ENCODE measurements around the gene NDEL1. TPM values are rescaled to one million over a fixed set of nuclear protein-coding genes. Genes with fewer than 3 reads are reported as not detected.

NDEL1 gene
- total and polyA plus RNA-seq, 4 donors = 15.3 to 52.3 (median 35.4) TPM

DNA sequence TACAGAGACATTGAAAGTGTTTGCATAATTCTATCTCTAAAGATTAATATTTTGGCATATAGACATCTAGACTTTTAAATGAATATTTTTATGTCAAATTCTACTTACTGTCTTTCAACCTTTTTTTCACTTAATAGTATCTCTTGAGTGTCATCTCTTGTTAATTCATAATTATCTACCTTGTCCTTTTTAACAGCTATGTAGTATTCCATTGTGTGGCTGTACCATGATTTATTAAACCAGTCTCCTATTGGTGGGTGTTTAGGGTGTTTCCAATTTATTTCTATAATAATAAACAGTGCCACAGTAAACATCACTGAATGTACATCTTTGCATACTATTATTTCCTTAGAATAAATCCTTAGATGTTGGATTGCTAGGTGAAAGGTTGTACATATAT is 21.7 kb upstream of the NDEL1 start:
- H3K27ac ChIP-seq (ENCODE audit: low read depth in 1 of 2, low read length in 2 of 2) = no peak overlapping the region

DNA sequence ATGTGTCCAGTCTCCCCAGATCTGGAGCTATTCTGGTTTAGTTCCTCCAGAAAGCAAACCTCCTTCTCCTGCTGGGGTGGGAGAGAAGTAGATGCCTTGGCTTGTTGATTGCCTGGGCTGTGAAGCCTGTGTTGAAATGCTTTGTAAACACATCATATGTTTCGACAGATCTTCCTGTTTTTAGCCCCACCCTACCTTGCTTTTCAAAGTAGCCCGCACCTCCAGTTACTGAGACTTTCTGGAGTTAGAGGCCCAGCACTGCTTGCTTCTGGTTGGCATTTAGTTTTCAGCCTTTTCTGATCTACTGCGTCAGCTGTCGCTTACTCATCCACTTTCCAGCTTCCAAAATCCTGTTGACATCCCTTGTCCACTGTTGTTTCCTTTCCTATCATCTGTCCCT is 17.9 kb upstream of the NDEL1 start:
- no peak for DNase-seq (ENCODE audit: low spot score)
- 45% methylated on average over 4 of the region's 4 CpGs for WGBS

More for the DNA sequence above, 21.7 kb upstream of the NDEL1 start:
- H3K9ac ChIP-seq (ENCODE audit: low read depth in 1 of 2, low read length in 2 of 2) = no peak overlapping the region
- H3K36me3 ChIP-seq (ENCODE audit: control insufficient read depth in 4 of 4, insufficient read depth in 3 of 4, low read depth in 1 of 4, low read length in 3 of 4) = no peaks in the 10 kb centered on the region
- H3K27me3 ChIP-seq (ENCODE audit: control insufficient read depth in 4 of 4, insufficient read depth in 4 of 4, low read length in 3 of 4) = no peaks in the 10 kb centered on the region
- TF ChIP-seq JUND (IDR thresholded peaks at IDR 0.05) = no peak
- no peak for TF ChIP-seq FOXA2 (IDR thresholded peaks at IDR 0.05)
- no peak for TF ChIP-seq YY1 (IDR thresholded peaks at IDR 0.05)
- no peak for TF ChIP-seq NR2F2 (IDR thresholded peaks at IDR 0.05)
- TF ChIP-seq RAD21 (IDR thresholded peaks at IDR 0.05) = no peak
- TF ChIP-seq, protein P1, sequence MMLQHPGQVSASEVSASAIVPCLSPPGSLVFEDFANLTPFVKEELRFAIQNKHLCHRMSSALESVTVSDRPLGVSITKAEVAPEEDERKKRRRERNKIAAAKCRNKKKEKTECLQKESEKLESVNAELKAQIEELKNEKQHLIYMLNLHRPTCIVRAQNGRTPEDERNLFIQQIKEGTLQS (IDR thresholded peaks at IDR 0.05) = no peak
- TF ChIP-seq, protein P2, sequence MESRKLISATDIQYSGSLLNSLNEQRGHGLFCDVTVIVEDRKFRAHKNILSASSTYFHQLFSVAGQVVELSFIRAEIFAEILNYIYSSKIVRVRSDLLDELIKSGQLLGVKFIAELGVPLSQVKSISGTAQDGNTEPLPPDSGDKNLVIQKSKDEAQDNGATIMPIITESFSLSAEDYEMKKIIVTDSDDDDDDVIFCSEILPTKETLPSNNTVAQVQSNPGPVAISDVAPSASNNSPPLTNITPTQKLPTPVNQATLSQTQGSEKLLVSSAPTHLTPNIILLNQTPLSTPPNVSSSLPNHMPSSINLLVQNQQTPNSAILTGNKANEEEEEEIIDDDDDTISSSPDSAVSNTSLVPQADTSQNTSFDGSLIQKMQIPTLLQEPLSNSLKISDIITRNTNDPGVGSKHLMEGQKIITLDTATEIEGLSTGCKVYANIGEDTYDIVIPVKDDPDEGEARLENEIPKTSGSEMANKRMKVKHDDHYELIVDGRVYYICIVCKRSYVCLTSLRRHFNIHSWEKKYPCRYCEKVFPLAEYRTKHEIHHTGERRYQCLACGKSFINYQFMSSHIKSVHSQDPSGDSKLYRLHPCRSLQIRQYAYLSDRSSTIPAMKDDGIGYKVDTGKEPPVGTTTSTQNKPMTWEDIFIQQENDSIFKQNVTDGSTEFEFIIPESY (IDR thresholded peaks at IDR 0.05) = no peak
- TF ChIP-seq, protein P3, sequence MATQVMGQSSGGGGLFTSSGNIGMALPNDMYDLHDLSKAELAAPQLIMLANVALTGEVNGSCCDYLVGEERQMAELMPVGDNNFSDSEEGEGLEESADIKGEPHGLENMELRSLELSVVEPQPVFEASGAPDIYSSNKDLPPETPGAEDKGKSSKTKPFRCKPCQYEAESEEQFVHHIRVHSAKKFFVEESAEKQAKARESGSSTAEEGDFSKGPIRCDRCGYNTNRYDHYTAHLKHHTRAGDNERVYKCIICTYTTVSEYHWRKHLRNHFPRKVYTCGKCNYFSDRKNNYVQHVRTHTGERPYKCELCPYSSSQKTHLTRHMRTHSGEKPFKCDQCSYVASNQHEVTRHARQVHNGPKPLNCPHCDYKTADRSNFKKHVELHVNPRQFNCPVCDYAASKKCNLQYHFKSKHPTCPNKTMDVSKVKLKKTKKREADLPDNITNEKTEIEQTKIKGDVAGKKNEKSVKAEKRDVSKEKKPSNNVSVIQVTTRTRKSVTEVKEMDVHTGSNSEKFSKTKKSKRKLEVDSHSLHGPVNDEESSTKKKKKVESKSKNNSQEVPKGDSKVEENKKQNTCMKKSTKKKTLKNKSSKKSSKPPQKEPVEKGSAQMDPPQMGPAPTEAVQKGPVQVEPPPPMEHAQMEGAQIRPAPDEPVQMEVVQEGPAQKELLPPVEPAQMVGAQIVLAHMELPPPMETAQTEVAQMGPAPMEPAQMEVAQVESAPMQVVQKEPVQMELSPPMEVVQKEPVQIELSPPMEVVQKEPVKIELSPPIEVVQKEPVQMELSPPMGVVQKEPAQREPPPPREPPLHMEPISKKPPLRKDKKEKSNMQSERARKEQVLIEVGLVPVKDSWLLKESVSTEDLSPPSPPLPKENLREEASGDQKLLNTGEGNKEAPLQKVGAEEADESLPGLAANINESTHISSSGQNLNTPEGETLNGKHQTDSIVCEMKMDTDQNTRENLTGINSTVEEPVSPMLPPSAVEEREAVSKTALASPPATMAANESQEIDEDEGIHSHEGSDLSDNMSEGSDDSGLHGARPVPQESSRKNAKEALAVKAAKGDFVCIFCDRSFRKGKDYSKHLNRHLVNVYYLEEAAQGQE (IDR thresholded peaks at IDR 0.05) = no peak
- TF ChIP-seq, protein P4, sequence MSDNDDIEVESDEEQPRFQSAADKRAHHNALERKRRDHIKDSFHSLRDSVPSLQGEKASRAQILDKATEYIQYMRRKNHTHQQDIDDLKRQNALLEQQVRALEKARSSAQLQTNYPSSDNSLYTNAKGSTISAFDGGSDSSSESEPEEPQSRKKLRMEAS (IDR thresholded peaks at IDR 0.05) = no peak
- peaks cover 5 to 22% (median 20%) of the 10 kb centered on the region in 4 donors for H3K4me1 ChIP-seq (ENCODE audit: control insufficient read depth in 4 of 4, insufficient read depth in 4 of 4, low read length in 3 of 4)
- no peak for DNase-seq (ENCODE audit: low spot score)
- no peak overlapping the region for H3K4me3 ChIP-seq (ENCODE audit: low read depth in 1 of 3, low read length in 3 of 3)
- H3K9me3 ChIP-seq (ENCODE audit: control insufficient read depth in 4 of 4, low read length in 3 of 4) = no peaks in the 10 kb centered on the region

DNA sequence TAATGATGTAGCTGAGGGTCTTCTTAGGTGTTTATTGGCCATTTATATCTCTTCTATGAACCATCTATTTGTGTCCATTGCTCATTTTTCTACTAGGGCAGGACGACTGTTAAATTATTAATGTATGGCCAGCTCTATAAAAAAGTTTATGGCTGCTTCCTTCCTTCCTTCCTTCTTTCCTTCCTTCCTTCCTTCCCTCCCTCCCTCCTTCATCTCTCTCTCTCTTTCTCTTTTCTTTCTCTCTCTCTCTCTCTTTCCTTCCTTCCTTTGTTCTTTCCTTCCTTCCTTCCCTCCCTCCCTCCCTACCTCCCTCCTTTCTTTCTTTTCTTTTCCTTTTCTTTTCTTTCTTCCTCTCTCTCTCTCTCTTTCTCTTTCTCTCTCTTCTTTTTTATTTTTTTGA is 17.2 kb upstream of the NDEL1 start:
- Histone ChIP-seq H3K27me3 (ENCODE audit: control insufficient read depth in 4 of 4, insufficient read depth in 4 of 4, low read length in 3 of 4) (no peaks in the 10 kb centered on the region), H3K9me3 (ENCODE audit: control insufficient read depth in 4 of 4, low read length in 3 of 4) (no peaks in the 10 kb centered on the region), H3K36me3 (ENCODE audit: control insufficient read depth in 4 of 4, insufficient read depth in 3 of 4, low read depth in 1 of 4, low read length in 3 of 4) (no peaks in the 10 kb centered on the region), H3K4me3 (ENCODE audit: low read depth in 1 of 3, low read length in 3 of 3) (no peak overlapping the region), H3K27ac (ENCODE audit: low read depth in 1 of 2, low read length in 2 of 2) (peak overlapping the region; percentile 44 to 66), H3K4me1 (ENCODE audit: control insufficient read depth in 4 of 4, insufficient read depth in 4 of 4, low read length in 3 of 4) (peaks cover 5 to 45% (median 39%) of the 10 kb centered on the region in 4 donors), H3K9ac (ENCODE audit: low read depth in 1 of 2, low read length in 2 of 2) (no peak overlapping the region)
- TF ChIP-seq RAD21 (IDR thresholded peaks at IDR 0.05) = no peak
- no peak for TF ChIP-seq SP1 (IDR thresholded peaks at IDR 0.05)
- TF ChIP-seq YY1 (IDR thresholded peaks at IDR 0.05) = no peak
- DNase-seq (ENCODE audit: low spot score) = no peak
- 79% methylated on average over 1 of the region's 1 CpG for WGBS

More for the DNA sequence above, 17.9 kb upstream of the NDEL1 start:
- H3K36me3 ChIP-seq (ENCODE audit: control insufficient read depth in 4 of 4, insufficient read depth in 3 of 4, low read depth in 1 of 4, low read length in 3 of 4) = no peaks in the 10 kb centered on the region
- peak overlapping the region; percentile 44 to 66 for H3K27ac ChIP-seq (ENCODE audit: low read depth in 1 of 2, low read length in 2 of 2)
- peak overlapping the region in 1 of 2 donors; percentile 31 for H3K9ac ChIP-seq (ENCODE audit: low read depth in 1 of 2, low read length in 2 of 2)
- H3K9me3 ChIP-seq (ENCODE audit: control insufficient read depth in 4 of 4, low read length in 3 of 4) = no peaks in the 10 kb centered on the region
- TF ChIP-seq GABPA (IDR thresholded peaks at IDR 0.05 in 1 of 2, conservative IDR thresholded peaks at IDR 0.05 in 1 of 2) (no peak), RAD21 (IDR thresholded peaks at IDR 0.05) (peak in 1 of 2 donors; percentile 15), FOXA2 (IDR thresholded peaks at IDR 0.05) (peak; percentile 47), HNF4A (conservative IDR thresholded peaks at IDR 0.05) (peak; percentile 52 to 54), SP1 (IDR thresholded peaks at IDR 0.05) (no peak), RXRA (IDR thresholded peaks at IDR 0.05) (peak; percentile 18 to 35)
- H3K4me3 ChIP-seq (ENCODE audit: low read depth in 1 of 3, low read length in 3 of 3) = no peak overlapping the region
- H3K27me3 ChIP-seq (ENCODE audit: control insufficient read depth in 4 of 4, insufficient read depth in 4 of 4, low read length in 3 of 4) = no peaks in the 10 kb centered on the region
- H3K4me1 ChIP-seq (ENCODE audit: control insufficient read depth in 4 of 4, insufficient read depth in 4 of 4, low read length in 3 of 4) = peaks cover 5 to 45% (median 39%) of the 10 kb centered on the region in 4 donors
